K562 (cell line): ENCODE results near the gene PROK2. TPM values are rescaled to one million over a fixed set of nuclear protein-coding genes. Genes with fewer than 3 reads are reported as not detected.

Experiments
- ATAC-seq: fragments of 200-7000 bp; cut with Tn5 transposase; 3 replicates; pipeline ENCODE4 v1.9.1; 2020; ENCODE audit warnings: moderate library complexity
- BruUV-seq: library from RNA; stranded (reverse); fragments of 400-500 nt; replicated peaks from 2 replicates; lab custom pipeline; 2021; lab: Mats Ljungman, UMichigan
- CTCF ChIA-PET: fragments of 300-600 bp; formaldehyde crosslinking; extraction: SDS; loops from one replicate; lab custom pipeline; 2021; ENCODE audit warnings: low intra/inter-chr PET ratio; lab: Yijun Ruan, JAX
- POLR2A ChIA-PET: fragments of 300-600, 350-650 bp; sonication (Branson Sonifier 250); formaldehyde crosslinking; extraction: SDS; loops from one replicate; lab custom pipeline; 2021; ENCODE audit warnings: antibody characterized with exemption, inconsistent platforms; lab: Yijun Ruan, JAX
- DNase-seq, 4 experiments: peaks; one replicate each; pipeline versions ENCODE4 v3.0.0 to v3.0.0-alpha.2; 2011 to 2018; ENCODE audit warnings: low spot score in 3 of 4, mixed read lengths in 3 of 4; ENCODE audit errors: extremely low read depth in 1 of 4
- FAIRE-seq: peaks from 2 replicates; lab custom pipeline; 2011; peaks lifted over from hg19 to GRCh38; lab: Jason Lieb, UNC
- H2AFZ ChIP-seq: 2 replicates; pipeline ENCODE4 v1.6.0; 2011; ENCODE audit warnings: low read depth, low read length, control low read depth, inconsistent platforms
- H3K27ac ChIP-seq: fragments of 200-600 bp; 3 replicates; pipeline ENCODE4 v1.8.0; 2011; ENCODE audit warnings: low read depth, mild to moderate bottlenecking, control low read depth, inconsistent platforms, low read length, moderate library complexity, mixed read lengths; ENCODE audit errors: extremely low read depth
- H3K27me3 ChIP-seq, 2 experiments: fragments of 300-600 bp in 1 of 2; 2 replicates in 1 of 2; 3 replicates in 1 of 2; pipeline versions ENCODE4 v1.6.0 to v1.8.0; 2011; ENCODE audit warnings: inconsistent platforms in 2 of 2, low read length in 2 of 2, mild to moderate bottlenecking in 1 of 2, mixed read lengths in 1 of 2, moderate library complexity in 1 of 2; ENCODE audit not compliant: control insufficient read depth in 2 of 2, insufficient read depth in 2 of 2
- H3K36me3 ChIP-seq: fragments of 300-600 bp; 3 replicates; pipeline ENCODE4 v1.8.0; 2011; ENCODE audit warnings: mild to moderate bottlenecking, low read length, inconsistent platforms; ENCODE audit not compliant: control insufficient read depth, insufficient read depth
- H3K4me1 ChIP-seq, 2 experiments: fragments of 200-600 bp in 1 of 2; replicated peaks in 1 of 2; 2 replicates in 1 of 2; 3 replicates in 1 of 2; pipeline versions ENCODE4 v1.5.1 to v1.8.0; 2011; ENCODE audit warnings: inconsistent platforms in 2 of 2, low read length in 2 of 2, mild to moderate bottlenecking in 1 of 2, mixed read lengths in 1 of 2, moderate library complexity in 1 of 2; ENCODE audit not compliant: control insufficient read depth in 2 of 2, insufficient read depth in 2 of 2
- H3K4me2 ChIP-seq: 2 replicates; pipeline ENCODE4 v1.6.1; 2011; ENCODE audit warnings: low read length, control low read depth, inconsistent platforms, mixed read lengths; ENCODE audit not compliant: insufficient read depth
- H3K4me3 ChIP-seq: fragments of 200-600 bp; sonication (generic), shearing (Covaris generic); 2 replicates; pipeline ENCODE4 v1.5.1; 2016; ENCODE audit warnings: control low read depth, inconsistent platforms
- H3K79me2 ChIP-seq: fragments of 200-600 bp; 3 replicates; pipeline ENCODE4 v1.8.0; 2011; ENCODE audit warnings: low read length, inconsistent platforms; ENCODE audit not compliant: control insufficient read depth, insufficient read depth
- H3K9ac ChIP-seq, 2 experiments: 2 replicates each; pipeline versions ENCODE4 v1.6.0 to v1.6.1; 2011; ENCODE audit warnings: low read depth in 2 of 2, low read length in 2 of 2, control low read depth in 1 of 2, inconsistent platforms in 1 of 2, mild to moderate bottlenecking in 1 of 2, mixed read lengths in 1 of 2; ENCODE audit not compliant: insufficient read depth in 1 of 2
- H3K9me1 ChIP-seq: one replicate; pipeline ENCODE4 v1.6.0; 2011; ENCODE audit warnings: inconsistent platforms, mild to moderate bottlenecking, low read length, moderate library complexity; ENCODE audit not compliant: control insufficient read depth, insufficient read depth
- H3K9me3 ChIP-seq: replicated peaks from 2 replicates; pipeline ENCODE4 v1.5.1; 2011; ENCODE audit warnings: low read depth, low read length, inconsistent platforms; ENCODE audit not compliant: control insufficient read depth, insufficient read depth
- H4K20me1 ChIP-seq: replicated peaks from 2 replicates; pipeline ENCODE4 v1.6.1; 2011; ENCODE audit warnings: low read length, inconsistent platforms, mixed read lengths; ENCODE audit not compliant: control insufficient read depth, insufficient read depth
- BRD9 ChIP-seq: fragments of 450-650 bp; IDR thresholded peaks from 2 replicates; pipeline ENCODE4 v1.6.1; 2018; ENCODE audit warnings: low read depth; ENCODE audit not compliant: partially characterized antibody
- C11orf30 ChIP-seq: fragments of 450-650 bp; IDR thresholded peaks from 2 replicates; pipeline ENCODE4 v1.6.1; 2016; ENCODE audit warnings: low read depth, mild to moderate bottlenecking
- CBX1 ChIP-seq: sonication (generic); IDR thresholded peaks from 2 replicates; pipeline ENCODE4 v1.6.1; 2016; ENCODE audit warnings: antibody characterized with exemption, low read depth, mild to moderate bottlenecking
- HSF4 ChIP-seq: fragments of 250-450 bp; sonication (Bioruptor Pico); IDR thresholded peaks from 2 replicates; pipeline ENCODE4 v2.1.2; 2022; ENCODE audit warnings: mild to moderate bottlenecking, moderate library complexity, borderline replicate concordance
- KAT2B ChIP-seq: IDR thresholded peaks from one replicate; pipeline ENCODE4 v1.6.1; 2012; ENCODE audit warnings: low read depth, mild to moderate bottlenecking, control low read depth, inconsistent platforms, low read length, moderate library complexity
- KDM2B ChIP-seq: fragments of 250-450 bp; sonication (Bioruptor Pico); IDR thresholded peaks from 2 replicates; pipeline ENCODE4 v1.8.0; 2021; ENCODE audit warnings: mild to moderate bottlenecking, moderate library complexity
- SNIP1 ChIP-seq: fragments of 450-650 bp; IDR thresholded peaks from 2 replicates; pipeline ENCODE4 v1.7.1; 2017; ENCODE audit warnings: low read depth, mild to moderate bottlenecking
- SRSF9 ChIP-seq: fragments of 200-400 bp; formaldehyde crosslinking; IDR thresholded peaks from 2 replicates; pipeline ENCODE4 v1.6.1; 2017; ENCODE audit warnings: low read depth, low read length, borderline replicate concordance
- STAT5B ChIP-seq: fragments of 250-450 bp; sonication (Bioruptor Pico); IDR thresholded peaks from 2 replicates; pipeline ENCODE4 v1.8.0; 2021; ENCODE audit warnings: mild to moderate bottlenecking, inconsistent platforms
- SUPT5H ChIP-seq: fragments of 450-650 bp; IDR thresholded peaks from 2 replicates; pipeline ENCODE4 v1.6.1; 2016
- ZBED1 ChIP-seq: IDR thresholded peaks from 2 replicates; pipeline ENCODE4 v1.6.1; 2014
- ZNF197 ChIP-seq: fragments of 200-800 bp; sonication (Bioruptor generic); IDR thresholded peaks from 2 replicates; pipeline ENCODE4 v1.6.1; 2016; ENCODE audit warnings: low read depth, missing genetic modification characterization, missing compliant biosample characterization
- ZNF316 ChIP-seq: fragments of 450-650 bp; IDR thresholded peaks from 2 replicates; pipeline ENCODE4 v1.6.1; 2016
- ZSCAN32 ChIP-seq: fragments of 450-650 bp; formaldehyde crosslinking; IDR thresholded peaks from 2 replicates; pipeline ENCODE4 v1.4.0; 2020; ENCODE audit warnings: mild to moderate bottlenecking, moderate library complexity
- WGBS: fragments of 100-300 bp; shearing (Covaris generic); methylation state at CpG from one replicate; pipeline ENCODE4 v1.1.6; 2016; ENCODE audit warnings: low coverage, mixed read lengths; ENCODE audit not compliant: insufficient coverage; ENCODE audit errors: missing lambda C conversion rate; 5-methylcytosine and 5-hydroxymethylcytosine counted together
- in situ Hi-C: fragments of 300-500 bp; cut with MboI; formaldehyde crosslinking; loops from 4 replicates; pipeline ENCODE4 v1.15.0; 2018; ENCODE audit warnings: inconsistent platforms, mixed read lengths
- intact Hi-C: fragments of 100-400 bp; cut with micrococcal nuclease; formaldehyde crosslinking; loops from 2 replicates; pipeline ENCODE4 v1.14.2; 2022
- polyA plus RNA-seq, 8 experiments: library from polyadenylated mRNA; depleted of rRNA in 4 of 8; stranded (reverse) in 5 of 8; unstranded in 3 of 8; fragments of >200 nt; fragmentation: Nextera tagmentation in 2 of 8; fragmentation: Illumina TruSeq in 1 of 8; extraction: Ambion mirVana in 2 of 8; extraction: Trizol in 1 of 8; gene quantifications; 2 replicates each; pipeline versions ENCODE4 v1.2.1 to v1.2.3, GENCODE V29; 2011 to 2014; ENCODE audit warnings: inconsistent platforms in 1 of 8, missing spikeins in 1 of 8
- total RNA-seq, 7 experiments: library from RNA; depleted of rRNA in 6 of 7; stranded (reverse); fragments of >200 nt in 6 of 7; fragmentation: Illumina TruSeq in 2 of 7; extraction: Trizol in 2 of 7; gene quantifications; 2 replicates each; pipeline versions ENCODE4 v1.2.1 to v1.2.3, GENCODE V29; 2011 to 2021; ENCODE audit warnings: low replicate concordance in 1 of 7
- TF ChIP-seq, protein P1 (sequence below): fragments of 250-450 bp; sonication (Bioruptor Pico); IDR thresholded peaks from 2 replicates; pipeline ENCODE4 v1.8.0; 2021; ENCODE audit warnings: moderate library complexity, mild to moderate bottlenecking, inconsistent platforms

Gene PROK2
- total and polyA plus RNA-seq, 9 of the 15 experiments (the other 6 are each of a cell fraction or from before 2014, with no cell fraction given): 0.07 to 0.13 TPM; not detected in 7

DNA sequence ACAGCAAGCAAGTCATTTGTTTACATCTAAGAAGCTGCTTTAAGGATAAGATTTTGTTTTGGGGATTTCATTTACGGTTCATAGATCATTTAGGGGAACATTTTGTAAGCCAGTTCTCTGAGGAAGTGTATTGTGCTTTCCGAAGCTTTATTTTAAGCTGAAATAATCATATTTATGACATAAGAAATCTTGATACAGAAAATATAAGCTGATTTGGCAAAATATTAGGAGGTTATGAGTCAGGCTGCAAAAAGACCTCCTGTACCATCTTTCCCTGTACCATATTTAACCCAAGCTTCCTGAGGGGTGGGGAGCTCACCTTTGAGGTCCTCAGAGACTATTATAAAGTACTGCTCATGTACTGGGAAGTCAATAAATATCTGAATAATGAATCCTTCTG is 51.6 kb downstream of the PROK2 start:
- no peak for FAIRE-seq
- BruUV-seq: no TSS peak
- Histone ChIP-seq H4K20me1 (no peaks in the 10 kb centered on the region), H3K36me3 (no peaks in the 10 kb centered on the region), H3K4me2 (no peak overlapping the region), H3K4me1 (no peaks in the 10 kb centered on the region), H3K27ac (no peak overlapping the region), H3K27me3 (no peaks in the 10 kb centered on the region; a peak in 1 of 5 replicates), H3K4me3 (no peak overlapping the region), H3K9ac (no peak overlapping the region), H2AFZ (no peak overlapping the region), H3K79me2 (no peaks in the 10 kb centered on the region)
- in situ Hi-C loops (loop anchor here (5.0 to 10.0 kb wide), 2 partner anchors 119 to 531 kb away; no protein-coding TSS in a partner anchor), intact Hi-C loops (no loop called here)
- no peak for DNase-seq
- ATAC-seq: no peak
- CTCF ChIA-PET: no interaction called here
- WGBS: 0% methylated on average over 2 of the region's 2 CpGs
- TF ChIP-seq ZBED1: no peak
- no peak for TF ChIP-seq ZSCAN32
- TF ChIP-seq, protein P1, sequence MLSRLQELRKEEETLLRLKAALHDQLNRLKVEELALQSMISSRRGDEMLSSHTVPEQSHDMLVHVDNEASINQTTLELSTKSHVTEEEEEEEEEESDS (CRISPR knock-in tag): no peak
- TF ChIP-seq STAT5B (CRISPR knock-in tag): no peak
- TF ChIP-seq ZNF316: peak; percentile 28
- TF ChIP-seq KDM2B (CRISPR knock-in tag): no peak
- no peak for TF ChIP-seq CBX1
- no peak for TF ChIP-seq SUPT5H
- no peak for TF ChIP-seq ZNF197 (CRISPR knock-in tag)
- no peak for TF ChIP-seq KAT2B
- 0 out of 2 replicates have a peak, but pooled peaks have one; percentile 20 for TF ChIP-seq C11orf30
- no peak for TF ChIP-seq HSF4
- no peak for TF ChIP-seq SRSF9
- no peak for TF ChIP-seq BRD9
- TF ChIP-seq SNIP1: no peak
- TF ChIP-seq, all 486 proteins: peak for 2
- H3K9me3 ChIP-seq: no peaks in the 10 kb centered on the region
- POLR2A ChIA-PET: interaction anchor here (0.6 kb wide), 1 partner anchor 73 kb away, joined by 4 read pairs; no protein-coding TSS in a partner anchor
- no peaks in the 10 kb centered on the region for H3K9me1 ChIP-seq
